ENCODE results near the gene MOB3B.
A peak's percentile ranks its signal among the peaks of the same experiment; 100 is the strongest.

Gene MOB3B

GRCh38 chr9:27383524-27383923 lies 146.1 kb downstream of the MOB3B start:
- no peak for DNase-seq
- in situ Hi-C loops (cut with MboI; ENCODE audit: low pct_unique_long_range_greater_than_20kb, low sequenced_read_pairs) = no loop called here

DNA sequence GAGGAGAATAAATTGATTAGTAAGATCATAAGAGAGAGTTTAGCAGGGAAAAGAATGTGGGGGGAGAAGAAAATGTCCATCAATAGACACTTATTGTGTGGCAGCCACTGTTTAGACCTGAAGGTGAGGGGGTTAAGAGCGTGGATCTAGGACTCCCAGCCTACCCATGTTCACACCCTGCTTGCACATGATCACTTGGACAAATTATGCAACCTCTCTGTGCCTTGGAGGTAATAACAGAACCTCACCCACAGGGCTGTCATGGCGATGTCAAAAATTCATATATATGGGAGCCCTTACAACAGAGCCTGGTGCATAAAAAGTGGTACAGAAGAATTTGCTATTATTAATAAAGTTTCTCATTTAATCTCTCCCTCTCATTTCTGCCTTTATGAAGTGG lies 146.6 kb downstream of the MOB3B start:
- DNase-seq = no peak
- in situ Hi-C loops (cut with MboI; ENCODE audit: low pct_unique_long_range_greater_than_20kb, low sequenced_read_pairs) = no loop called here

DNA sequence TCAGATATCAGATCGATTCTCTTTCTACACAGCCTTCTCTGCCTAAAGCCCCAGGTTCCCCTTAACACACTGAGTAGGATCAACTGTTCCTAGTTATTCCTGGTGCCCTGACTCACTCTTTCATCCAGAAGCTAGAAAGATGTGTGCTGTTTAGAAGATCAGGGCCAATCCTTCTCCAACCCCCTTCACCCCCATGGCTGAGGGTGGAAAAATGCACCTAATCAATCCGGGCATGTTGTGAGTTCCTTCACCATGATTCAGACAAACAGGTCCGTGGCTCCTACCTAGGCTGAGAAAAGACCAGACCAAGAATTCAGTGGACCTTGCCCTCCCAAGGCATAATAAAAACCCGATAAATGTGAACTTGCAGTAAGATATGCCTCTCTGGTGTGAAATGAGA lies 147.3 kb downstream of the MOB3B start:
- in situ Hi-C loops (cut with MboI; ENCODE audit: low pct_unique_long_range_greater_than_20kb, low sequenced_read_pairs) = no loop called here
- DNase-seq = no peak

GRCh38 chr9:27379311-27380251 lies 150.0 kb downstream of the MOB3B start:
- no peak for DNase-seq
- in situ Hi-C loops (cut with MboI; ENCODE audit: low pct_unique_long_range_greater_than_20kb, low sequenced_read_pairs) = no loop called here

DNA sequence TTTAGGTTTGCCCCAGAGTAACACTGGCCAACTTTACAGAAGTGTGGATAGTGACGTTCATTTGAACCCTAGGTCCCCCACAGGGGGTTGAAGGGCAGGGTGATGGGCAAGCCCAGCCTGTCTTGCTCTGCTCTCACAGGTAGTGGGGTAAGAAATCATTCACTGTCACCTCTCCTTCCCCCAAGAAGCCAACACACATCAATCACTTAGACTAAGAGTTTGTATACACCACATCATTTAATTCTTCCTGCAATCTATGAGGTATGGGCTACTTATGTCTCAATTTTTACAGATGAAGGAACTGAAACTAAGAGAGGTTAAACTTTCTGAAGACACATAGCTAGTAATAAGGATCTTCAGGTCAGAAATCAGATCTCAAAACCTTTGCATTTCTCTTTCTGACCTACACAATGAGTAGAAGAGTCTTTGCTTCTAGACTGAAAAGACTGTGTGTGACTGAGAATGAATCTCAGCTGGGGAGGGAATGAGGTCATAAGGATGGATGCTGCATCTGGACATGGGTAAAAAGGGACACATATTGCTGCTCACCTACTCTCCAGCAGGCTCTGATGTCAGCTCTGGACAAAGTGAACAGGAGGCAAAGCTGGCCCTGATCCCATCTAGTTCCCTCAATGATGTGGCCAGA lies 151.7 kb downstream of the MOB3B start:
- DNase-seq = no peak
- in situ Hi-C loops (cut with MboI; ENCODE audit: low pct_unique_long_range_greater_than_20kb, low sequenced_read_pairs) = no loop called here

GRCh38 chr9:27377147-27377807 lies 152.3 kb downstream of the MOB3B start:
- in situ Hi-C loops (cut with MboI; ENCODE audit: low pct_unique_long_range_greater_than_20kb, low sequenced_read_pairs) = no loop called here
- DNase-seq = no peak

DNA sequence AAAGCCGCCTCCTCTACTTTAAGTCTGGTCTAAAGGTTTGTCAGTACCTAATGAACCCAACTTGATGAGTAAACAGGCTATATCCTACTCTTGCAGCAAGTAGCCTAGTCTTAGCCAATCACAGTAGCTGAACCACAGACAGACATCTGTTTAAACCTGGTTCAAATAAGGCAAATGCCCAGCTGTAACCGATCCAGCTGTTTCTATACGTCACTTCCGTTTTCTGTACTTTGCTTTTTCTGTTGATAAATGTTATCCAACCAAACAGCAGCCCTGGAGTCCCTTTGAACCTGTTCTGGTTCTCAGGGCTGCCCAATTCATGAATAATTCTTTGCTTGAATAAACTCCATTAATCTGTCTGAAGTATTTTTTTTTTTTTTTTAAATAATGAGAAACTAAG lies 155.8 kb downstream of the MOB3B start:
- in situ Hi-C loops (cut with MboI; ENCODE audit: low pct_unique_long_range_greater_than_20kb, low sequenced_read_pairs) = no loop called here
- no peak for DNase-seq

DNA sequence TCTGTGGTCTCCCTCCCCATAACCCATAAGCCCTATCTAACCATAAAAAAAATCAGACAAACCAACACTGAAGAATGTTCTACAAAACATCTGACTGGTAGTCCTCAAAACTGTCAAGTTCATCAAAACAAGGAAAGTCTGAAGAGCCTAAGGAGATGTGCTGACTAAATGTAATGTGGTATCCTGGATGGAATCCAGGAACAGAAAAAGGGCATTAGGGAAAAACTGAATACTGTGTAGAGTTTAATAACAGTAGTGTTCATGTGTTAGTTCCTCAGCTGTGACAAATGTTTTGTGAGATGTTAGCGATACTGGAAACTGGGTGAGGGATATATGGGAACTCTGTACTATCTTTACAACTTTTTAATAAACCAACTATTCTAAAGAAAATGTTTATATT lies 157.0 kb downstream of the MOB3B start:
- in situ Hi-C loops (cut with MboI; ENCODE audit: low pct_unique_long_range_greater_than_20kb, low sequenced_read_pairs) = no loop called here
- DNase-seq = no peak

- in situ Hi-C loops (cut with MboI; ENCODE audit: low pct_unique_long_range_greater_than_20kb, low sequenced_read_pairs) = no loop called here
- no peak for DNase-seq
Measured at GRCh38 chr9:27371382-27371781, 158.2 kb downstream of the MOB3B start.

DNA sequence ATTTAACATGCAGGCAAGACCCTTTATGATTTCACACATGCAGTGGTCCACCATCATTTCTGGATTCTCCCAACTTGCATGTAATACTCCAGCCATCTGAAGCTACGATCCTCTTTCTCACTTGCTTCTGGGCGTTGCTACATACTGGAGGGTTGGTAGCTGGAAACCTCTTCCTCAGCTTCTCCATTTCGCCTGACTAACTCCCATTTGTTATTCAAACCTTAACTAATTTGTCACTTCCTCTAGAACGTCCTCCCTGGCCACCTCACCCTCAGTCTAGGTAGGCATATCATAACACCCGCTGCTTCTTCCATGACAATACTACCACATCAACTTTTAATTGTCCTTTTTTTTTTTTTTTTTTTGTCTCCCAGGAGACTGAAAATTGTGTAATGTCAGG lies 160.0 kb downstream of the MOB3B start:
- in situ Hi-C loops (cut with MboI; ENCODE audit: low pct_unique_long_range_greater_than_20kb, low sequenced_read_pairs) = no loop called here
- peak; percentile 40 for DNase-seq

GRCh38 chr9:27368316-27368985 lies 161.2 kb downstream of the MOB3B start:
- in situ Hi-C loops (cut with MboI; ENCODE audit: low pct_unique_long_range_greater_than_20kb, low sequenced_read_pairs) = no loop called here
- no peak for DNase-seq

- in situ Hi-C loops (cut with MboI; ENCODE audit: low pct_unique_long_range_greater_than_20kb, low sequenced_read_pairs) = no loop called here
Measured at GRCh38 chr9:27367921-27368315, 161.7 kb downstream of the MOB3B start.

DNA sequence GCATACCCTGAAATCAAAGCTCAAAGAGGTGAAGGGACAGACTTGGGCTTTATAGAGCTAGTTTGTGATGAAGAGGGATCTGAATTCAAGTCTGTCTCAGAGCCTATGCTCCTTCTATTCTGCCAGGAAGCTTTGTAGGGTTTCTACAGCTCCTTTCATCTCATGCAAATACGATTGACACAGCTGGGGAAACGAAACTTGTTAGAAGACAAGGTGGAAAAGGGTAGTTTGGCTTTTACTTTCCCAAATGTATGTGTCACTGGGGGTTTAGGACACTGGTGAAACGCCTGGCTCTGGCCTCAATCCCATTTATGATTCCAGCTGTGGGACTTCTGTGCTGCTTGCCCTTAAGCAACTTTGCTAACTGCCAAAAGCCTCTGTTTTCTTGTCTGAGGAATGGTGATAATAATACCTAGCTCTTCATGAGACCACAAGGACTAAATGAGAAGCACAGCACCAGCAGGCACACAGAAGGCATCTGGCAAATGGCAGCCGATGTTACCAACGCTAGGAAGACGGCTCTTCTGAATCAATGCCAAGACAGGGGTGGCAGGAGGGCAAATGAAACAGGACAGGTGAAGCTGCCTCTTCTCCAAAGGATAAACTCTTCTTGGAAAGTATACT lies 162.3 kb downstream of the MOB3B start:
- DNase-seq = no peak
- in situ Hi-C loops (cut with MboI; ENCODE audit: low pct_unique_long_range_greater_than_20kb, low sequenced_read_pairs) = no loop called here

More at GRCh38 chr9:27367921-27368315, 161.7 kb downstream of the MOB3B start:
- no peak for DNase-seq

DNA sequence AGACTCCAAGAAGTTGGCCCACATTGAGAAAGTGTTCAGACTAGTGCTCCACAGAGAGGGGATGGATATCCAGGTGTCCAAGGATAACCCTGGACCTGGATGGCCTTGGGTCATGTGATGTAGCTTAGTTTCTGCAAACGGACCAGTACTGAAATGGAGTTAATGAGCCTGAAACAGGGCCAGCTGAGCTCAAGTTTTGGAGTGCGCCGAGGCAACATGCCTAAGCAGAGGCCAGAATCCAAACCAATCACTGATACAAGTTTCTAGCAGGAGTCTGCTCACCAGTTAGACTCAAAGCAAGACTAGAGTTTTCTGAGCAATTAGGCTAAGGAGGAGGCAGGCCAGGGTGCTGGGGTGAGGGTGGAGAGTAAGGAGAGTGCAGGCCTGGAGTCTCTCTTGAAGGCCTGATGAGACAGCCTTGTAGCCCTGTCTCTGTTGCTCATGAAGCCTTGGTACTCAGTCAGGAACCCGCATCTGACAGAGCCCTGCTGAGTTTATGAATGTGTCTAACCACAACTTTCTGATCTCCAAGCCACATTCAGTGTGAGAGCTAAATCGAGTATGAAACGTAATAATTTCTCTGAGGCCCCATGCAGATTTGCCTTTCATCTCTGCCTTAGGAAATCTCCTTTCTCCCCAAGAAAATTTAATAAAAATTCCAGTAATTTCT lies 163.8 kb downstream of the MOB3B start:
- in situ Hi-C loops (cut with MboI; ENCODE audit: low pct_unique_long_range_greater_than_20kb, low sequenced_read_pairs) = no loop called here
- peak; percentile 38 for DNase-seq

- in situ Hi-C loops (cut with MboI; ENCODE audit: low pct_unique_long_range_greater_than_20kb, low sequenced_read_pairs) = no loop called here
Measured at GRCh38 chr9:27362447-27363210, 167.0 kb downstream of the MOB3B start.

DNA sequence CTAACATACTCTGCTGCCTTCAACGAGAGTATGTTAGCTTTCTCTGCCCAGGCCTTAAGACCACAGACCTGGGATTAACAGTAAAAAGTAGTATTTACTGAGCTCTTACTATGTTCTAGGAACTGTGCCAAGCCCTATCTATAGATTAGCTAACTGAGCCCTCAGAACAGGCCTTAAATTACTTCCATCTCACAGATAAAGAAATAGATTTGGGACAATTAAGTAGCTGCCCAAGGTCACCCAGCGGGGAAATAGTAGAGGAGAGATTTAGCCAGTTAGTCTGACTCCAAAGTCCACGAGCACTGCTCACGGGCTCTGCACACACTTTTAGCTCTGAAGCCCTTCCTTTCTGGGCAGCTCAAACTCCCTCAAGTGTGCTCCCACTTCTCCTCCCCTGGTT lies 168.1 kb downstream of the MOB3B start:
- in situ Hi-C loops (cut with MboI; ENCODE audit: low pct_unique_long_range_greater_than_20kb, low sequenced_read_pairs) = no loop called here
- no peak for DNase-seq

More at GRCh38 chr9:27362447-27363210, 167.0 kb downstream of the MOB3B start:
- no peak for DNase-seq

DNA sequence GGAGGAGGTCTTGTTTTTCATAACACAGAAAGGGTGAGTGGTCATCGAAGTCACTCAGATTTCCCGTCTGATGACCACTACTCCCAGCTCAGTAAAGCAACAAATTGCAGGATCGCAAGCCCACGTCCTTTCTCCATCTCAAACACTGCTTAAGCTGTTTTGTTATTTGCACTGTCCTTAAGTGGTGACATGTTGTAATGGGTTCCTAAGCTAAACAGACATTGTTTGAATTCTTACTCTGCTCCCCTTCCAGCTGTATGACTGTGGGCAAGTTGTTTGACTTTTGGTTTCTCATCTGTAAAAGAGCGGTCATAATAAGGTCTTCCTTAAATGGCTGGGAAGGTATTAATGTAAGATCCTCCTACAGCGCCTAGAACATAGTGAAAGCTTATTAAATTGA lies 169.9 kb downstream of the MOB3B start:
- DNase-seq = no peak
- in situ Hi-C loops (cut with MboI; ENCODE audit: low pct_unique_long_range_greater_than_20kb, low sequenced_read_pairs) = no loop called here

- in situ Hi-C loops (cut with MboI; ENCODE audit: low pct_unique_long_range_greater_than_20kb, low sequenced_read_pairs) = no loop called here
- DNase-seq = no peak
Measured at GRCh38 chr9:27358007-27358406, 171.6 kb downstream of the MOB3B start.

Data from KBM-7 (cell line).